Activated CD4-positive, alpha-beta T cell treated with anti-CD3 and anti-CD28 coated beads for 36 hours (primary cell): Measurements from ENCODE around the gene NHLH2. TPM values are rescaled to one million over a fixed set of nuclear protein-coding genes. Genes with fewer than 3 reads are reported as not detected.

Source experiments
- ATAC-seq: fragments of 200-7000 bp; cut with Tn5 transposase; one replicate; pipeline ENCODE4 v1.10.0; 2021; ENCODE audit warnings: mild to moderate bottlenecking, moderate library complexity
- CTCF ChIA-PET: fragments of 350-600 bp; sonication (Branson Sonifier 250); formaldehyde crosslinking; loops from one replicate; lab custom pipeline; 2021; ENCODE audit warnings: antibody characterized with exemption; lab: Charles Lee
- POLR2A ChIA-PET: fragments of 350-600 bp; sonication (Branson Sonifier 250); formaldehyde crosslinking; loops from one replicate; lab custom pipeline; 2021; ENCODE audit warnings: antibody characterized with exemption, inconsistent platforms; lab: Charles Lee
- DNase-seq: peaks from one replicate; pipeline ENCODE4 v3.0.0-alpha.2; 2020
- H3K27ac Mint-ChIP-seq: one replicate; pipeline ENCODE4 v1.8.0; 2021; ENCODE audit warnings: mixed read lengths
- H3K27me3 Mint-ChIP-seq: one replicate; pipeline ENCODE4 v1.8.0; 2021; ENCODE audit warnings: mixed read lengths
- H3K36me3 Mint-ChIP-seq: one replicate; pipeline ENCODE4 v1.8.0; 2021; ENCODE audit warnings: low read depth, mixed read lengths
- H3K4me1 Mint-ChIP-seq: one replicate; pipeline ENCODE4 v1.8.0; 2021; ENCODE audit warnings: mixed read lengths
- H3K4me3 Mint-ChIP-seq: one replicate; pipeline ENCODE4 v1.8.0; 2021; ENCODE audit warnings: mild to moderate bottlenecking, moderate library complexity, mixed read lengths
- H3K9me3 Mint-ChIP-seq: one replicate; pipeline ENCODE4 v1.8.0; 2021; ENCODE audit warnings: low read depth, mixed read lengths
- intact Hi-C, 2 experiments: fragments of 100-400 bp; cut with DNase I in 1 of 2; cut with micrococcal nuclease in 1 of 2; formaldehyde crosslinking; loops; one replicate each; pipeline versions ENCODE4 v1.14.2 to v1.15.1; 2022 to 2024; cut with DNase I, micrococcal nuclease
- total RNA-seq, 2 experiments: library from RNA; stranded (reverse); gene quantifications; one replicate each; pipeline ENCODE4 v1.2.3, GENCODE V29; 2021

The NHLH2 gene
- not detected for total RNA-seq

DNA sequence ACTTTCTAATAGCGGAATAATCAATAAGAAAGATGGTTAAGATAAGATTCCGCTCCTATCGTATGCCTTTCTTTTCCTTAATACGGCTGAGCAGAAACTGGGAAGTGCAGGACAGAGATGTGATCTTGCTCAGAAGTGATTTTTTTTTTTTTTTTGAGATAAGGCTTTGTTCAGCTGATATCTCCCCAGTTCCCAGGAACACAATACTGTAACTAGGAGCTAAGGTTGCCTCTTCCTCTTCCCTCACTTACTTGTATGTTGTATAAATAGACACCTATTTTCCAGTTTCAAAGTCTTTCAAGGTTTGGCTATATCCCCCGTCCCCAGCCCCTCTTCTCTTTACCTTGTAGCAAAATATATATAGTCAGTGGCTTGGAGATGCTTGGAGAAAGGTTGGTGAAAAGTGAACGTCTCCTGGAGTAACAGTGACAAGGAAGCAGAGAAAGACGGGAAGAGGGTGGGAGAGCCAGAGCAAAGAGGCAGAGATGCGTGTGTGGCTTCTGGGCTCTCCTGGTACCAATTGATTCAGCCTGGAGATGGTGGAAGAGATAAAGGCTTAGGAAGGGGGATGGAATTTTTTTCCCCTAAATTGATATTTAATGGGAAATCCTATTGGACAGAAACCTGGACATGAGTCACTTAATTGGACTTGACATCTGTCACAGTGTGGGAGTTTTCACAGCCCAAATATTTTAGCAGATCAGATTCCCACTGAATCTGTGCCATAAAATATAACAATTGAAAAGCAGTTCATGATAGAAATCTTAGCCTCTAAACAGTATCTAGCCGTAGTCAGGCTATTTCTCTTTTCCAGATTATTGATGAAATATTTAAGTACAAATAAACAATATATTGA, at the start of gene NHLH2:
Gene NHLH2 (minus strand): TSS at position 522 of the 856 bp plus-strand sequence. CDS start 2,754 bp downstream, outside the sequence.
- H3K4me1 Mint-ChIP-seq: peaks cover 5% of the 10 kb centered on the region
- ATAC-seq (no peak), DNase-seq (no peak)
- H3K36me3 Mint-ChIP-seq: no peaks in the 10 kb centered on the region
- H3K9me3 Mint-ChIP-seq: peaks cover 2% of the 10 kb centered on the region
- no peak within 1 kb of the TSS for H3K4me3 Mint-ChIP-seq
- intact Hi-C loops: no loop called here
- CTCF ChIA-PET: interaction anchor here (0.6 kb wide), 1 partner anchor 34 kb away, joined by 3 read pairs; no protein-coding TSS in a partner anchor
- peaks cover 56% of the 10 kb centered on the region for H3K27me3 Mint-ChIP-seq
- H3K27ac Mint-ChIP-seq: no peak within 1 kb of the TSS
- POLR2A ChIA-PET: no interaction called here

- H3K4me3 Mint-ChIP-seq: no peak overlapping the region
- H3K36me3 Mint-ChIP-seq: no peaks in the 10 kb centered on the region
- ATAC-seq: no peak
- no peaks in the 10 kb centered on the region for H3K4me1 Mint-ChIP-seq
- no peak overlapping the region for H3K27ac Mint-ChIP-seq
- intact Hi-C loops: no loop called here
- CTCF ChIA-PET: interaction anchor here (1.1 kb wide), 1 partner anchor 481 kb away, joined by 3 read pairs; no protein-coding TSS in a partner anchor
- POLR2A ChIA-PET: no interaction called here
- no peak for DNase-seq
- H3K27me3 Mint-ChIP-seq: peaks cover 3% of the 10 kb centered on the region
- H3K9me3 Mint-ChIP-seq: no peaks in the 10 kb centered on the region
Observed at GRCh38 chr1:115890580-115890979, 49.7 kb upstream of the NHLH2 start.

DNA sequence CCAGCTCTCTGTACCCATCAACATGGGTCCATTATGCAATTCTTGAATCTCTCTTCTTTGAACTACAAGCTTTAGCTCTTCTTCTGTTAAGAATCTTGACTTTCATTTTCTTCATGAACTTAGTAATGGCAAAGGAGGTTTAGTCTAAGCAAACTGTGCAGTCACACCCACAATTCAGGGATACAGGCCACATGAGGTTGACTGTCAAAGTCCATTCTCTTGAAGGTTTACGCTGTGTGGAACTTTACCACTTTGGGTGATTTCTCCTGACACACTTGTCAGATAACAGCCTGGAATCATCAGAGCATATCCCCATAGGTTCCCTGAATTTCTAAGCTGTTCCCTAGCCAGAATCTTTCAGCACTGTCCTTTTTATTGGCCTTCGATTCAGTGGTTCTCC, 48.0 kb upstream of the NHLH2 start:
- peaks cover 3% of the 10 kb centered on the region for H3K27me3 Mint-ChIP-seq
- CTCF ChIA-PET: no interaction called here
- POLR2A ChIA-PET: no interaction called here
- intact Hi-C loops: loop anchor here in 1 of 2 experiments (1.0 kb wide), 1 partner anchor 47 kb away; no protein-coding TSS in a partner anchor
- no peaks in the 10 kb centered on the region for H3K4me1 Mint-ChIP-seq
- no peak overlapping the region for H3K4me3 Mint-ChIP-seq
- no peak for DNase-seq
- H3K9me3 Mint-ChIP-seq: no peaks in the 10 kb centered on the region
- H3K27ac Mint-ChIP-seq: no peak overlapping the region
- no peak for ATAC-seq
- no peaks in the 10 kb centered on the region for H3K36me3 Mint-ChIP-seq

DNA sequence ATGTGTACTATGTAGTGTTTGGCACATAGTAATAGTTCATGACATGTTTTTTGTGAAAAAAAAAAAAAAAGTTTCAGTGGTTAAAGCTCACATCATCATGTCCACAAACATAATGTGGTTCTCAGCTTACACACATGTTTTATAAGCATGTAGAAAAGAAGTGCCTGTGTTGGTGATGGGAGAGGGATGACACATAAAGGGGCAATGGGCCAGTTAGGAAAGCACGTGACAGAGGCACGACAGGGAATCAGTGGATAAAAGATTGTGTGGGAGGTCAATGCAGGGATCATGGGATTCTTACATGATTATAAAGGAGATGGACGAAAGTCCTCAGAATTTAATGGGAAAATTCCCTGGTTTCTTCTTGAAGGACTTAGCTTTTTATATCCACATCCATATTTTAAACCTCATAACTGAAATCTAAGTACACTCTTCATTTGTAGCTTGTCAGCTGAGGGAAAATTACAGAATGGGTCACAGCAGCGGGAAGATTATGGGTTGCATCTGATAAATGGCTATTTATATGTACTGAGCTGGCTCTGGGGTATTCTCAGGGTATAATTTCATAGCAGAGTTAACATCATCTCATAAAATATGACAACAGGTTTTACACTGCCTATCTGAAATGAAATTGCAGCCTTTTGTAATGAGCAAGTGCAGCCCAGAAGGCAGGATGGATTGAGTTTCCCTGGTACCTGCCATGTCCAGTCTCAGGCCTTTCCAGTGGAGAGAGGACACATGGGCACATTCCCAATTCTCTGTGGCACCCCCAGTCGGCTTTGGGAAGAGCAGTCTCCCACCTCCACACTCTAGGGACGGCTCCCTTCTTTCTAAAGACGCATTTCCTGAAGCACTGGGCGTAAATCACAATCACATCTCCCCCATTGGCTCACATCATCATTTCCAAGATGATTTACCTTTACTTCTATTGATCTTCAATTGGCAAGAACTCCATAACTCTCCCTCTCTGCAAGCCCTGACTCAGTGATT, 42.3 kb upstream of the NHLH2 start:
- CTCF ChIA-PET: no interaction called here
- peaks cover 8% of the 10 kb centered on the region for H3K27me3 Mint-ChIP-seq
- H3K36me3 Mint-ChIP-seq: no peaks in the 10 kb centered on the region
- no peak overlapping the region for H3K27ac Mint-ChIP-seq
- DNase-seq: no peak
- intact Hi-C loops: loop anchor here in 1 of 2 experiments (5.0 kb wide), 1 partner anchor 76 kb away; no protein-coding TSS in a partner anchor
- no peaks in the 10 kb centered on the region for H3K9me3 Mint-ChIP-seq
- POLR2A ChIA-PET: no interaction called here
- no peaks in the 10 kb centered on the region for H3K4me1 Mint-ChIP-seq
- no peak overlapping the region for H3K4me3 Mint-ChIP-seq
- ATAC-seq: no peak

- ChIA-PET CTCF (interaction anchor here (0.6 to 0.7 kb wide), 2 partner anchors 73 to 287 kb away, joined by 3 to 4 read pairs; no protein-coding TSS in a partner anchor), POLR2A (no interaction called here)
- Mint-ChIP-seq H3K27me3 (peaks cover 12% of the 10 kb centered on the region), H3K27ac (no peak overlapping the region), H3K36me3 (no peaks in the 10 kb centered on the region), H3K4me1 (no peaks in the 10 kb centered on the region), H3K4me3 (no peak overlapping the region), H3K9me3 (no peaks in the 10 kb centered on the region)
- intact Hi-C loops: loop anchor here in 1 of 2 experiments (5.0 kb wide), 1 partner anchor 74 kb away; no protein-coding TSS in a partner anchor
- ATAC-seq (no peak), DNase-seq (no peak)
Observed at GRCh38 chr1:115880981-115881672, 40.2 kb upstream of the NHLH2 start.

DNA sequence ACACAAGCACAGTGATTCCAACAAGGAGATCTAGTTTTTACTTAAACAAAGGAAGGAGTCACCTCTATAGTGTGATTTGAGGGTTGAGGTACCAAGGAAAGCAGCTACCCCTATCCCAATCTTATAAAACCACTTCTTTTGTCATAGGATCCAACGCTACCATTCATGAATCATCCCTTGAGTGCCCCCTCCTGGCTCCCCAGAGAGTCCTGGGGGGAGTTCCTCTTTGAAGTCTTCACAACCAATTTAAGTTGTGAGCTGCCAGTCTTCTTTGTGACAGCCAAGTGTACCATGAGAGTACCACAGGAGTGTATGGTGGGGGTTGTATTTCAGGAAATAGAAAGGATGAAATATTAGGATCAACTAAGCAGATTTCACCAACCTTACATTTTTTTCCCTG, 39.1 kb upstream of the NHLH2 start:
- no peak overlapping the region for H3K4me3 Mint-ChIP-seq
- intact Hi-C loops: loop anchor here in 1 of 2 experiments (5.0 kb wide), 1 partner anchor 73 kb away; no protein-coding TSS in a partner anchor
- no peaks in the 10 kb centered on the region for H3K36me3 Mint-ChIP-seq
- ATAC-seq (no peak), DNase-seq (no peak)
- no peaks in the 10 kb centered on the region for H3K9me3 Mint-ChIP-seq
- CTCF ChIA-PET: interaction anchor here (0.7 kb wide), 1 partner anchor 100 kb away, joined by 4 read pairs; no protein-coding TSS in a partner anchor
- H3K4me1 Mint-ChIP-seq: no peaks in the 10 kb centered on the region
- peaks cover 15% of the 10 kb centered on the region for H3K27me3 Mint-ChIP-seq
- POLR2A ChIA-PET: no interaction called here
- no peak overlapping the region for H3K27ac Mint-ChIP-seq

- intact Hi-C loops: no loop called here
- H3K27ac Mint-ChIP-seq: no peak overlapping the region
- ATAC-seq (no peak), DNase-seq (no peak)
- no peaks in the 10 kb centered on the region for H3K4me1 Mint-ChIP-seq
- H3K9me3 Mint-ChIP-seq: no peaks in the 10 kb centered on the region
- CTCF ChIA-PET: no interaction called here
- peaks cover 17% of the 10 kb centered on the region for H3K27me3 Mint-ChIP-seq
- no peaks in the 10 kb centered on the region for H3K36me3 Mint-ChIP-seq
- H3K4me3 Mint-ChIP-seq: no peak overlapping the region
- POLR2A ChIA-PET: no interaction called here
Observed at GRCh38 chr1:115877511-115877910, 36.6 kb upstream of the NHLH2 start.

DNA sequence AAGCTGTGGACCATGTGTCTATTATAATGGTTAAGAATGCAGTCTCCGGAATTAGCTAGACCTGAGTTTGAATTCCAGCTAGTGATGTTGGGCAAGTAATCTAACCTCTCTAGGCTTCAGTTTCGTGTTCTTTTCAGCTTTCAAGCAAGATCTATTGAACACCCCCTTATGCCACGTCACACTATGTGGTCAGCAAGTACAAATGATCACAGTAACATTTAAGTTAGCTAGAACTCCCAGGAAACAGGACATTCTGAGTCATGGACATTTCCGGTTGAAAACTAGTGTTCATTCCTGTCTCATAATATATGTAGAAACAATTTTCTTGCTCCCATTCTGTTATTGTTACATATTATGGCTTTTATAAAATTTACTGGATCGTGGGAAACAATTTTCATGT, 34.0 kb upstream of the NHLH2 start:
- no peak for ATAC-seq
- H3K4me3 Mint-ChIP-seq: no peak overlapping the region
- peaks cover 20% of the 10 kb centered on the region for H3K27me3 Mint-ChIP-seq
- H3K9me3 Mint-ChIP-seq: no peaks in the 10 kb centered on the region
- H3K36me3 Mint-ChIP-seq: no peaks in the 10 kb centered on the region
- ChIA-PET POLR2A (no interaction called here), CTCF (interaction anchor here (1.2 kb wide), 1 partner anchor 146 kb away, joined by 3 read pairs; no protein-coding TSS in a partner anchor)
- H3K4me1 Mint-ChIP-seq: no peaks in the 10 kb centered on the region
- intact Hi-C loops: no loop called here
- H3K27ac Mint-ChIP-seq: no peak overlapping the region
- DNase-seq: no peak

DNA sequence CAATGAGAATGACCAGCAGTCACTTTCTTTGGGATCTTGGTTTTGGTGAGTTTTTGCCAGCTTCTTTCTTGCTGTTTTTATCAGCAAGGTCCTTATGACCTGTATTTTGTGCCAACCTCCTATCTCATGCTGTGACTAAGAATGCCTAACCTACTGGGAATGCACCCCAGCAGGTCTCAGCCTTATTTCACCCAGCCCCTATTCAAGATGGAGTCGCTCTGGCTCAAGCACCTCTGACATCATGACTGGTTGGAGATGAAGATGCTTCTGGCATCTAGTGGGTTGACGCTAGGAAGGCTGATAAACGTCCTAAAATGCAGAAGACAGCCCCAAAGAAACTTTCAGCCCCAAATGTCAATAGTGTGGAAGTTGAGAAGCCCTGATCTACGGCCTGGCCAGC, 33.6 kb upstream of the NHLH2 start:
- ChIA-PET CTCF (no interaction called here), POLR2A (no interaction called here)
- intact Hi-C loops: no loop called here
- Mint-ChIP-seq H3K27me3 (peaks cover 20% of the 10 kb centered on the region), H3K4me3 (no peak overlapping the region), H3K4me1 (no peaks in the 10 kb centered on the region), H3K36me3 (no peaks in the 10 kb centered on the region), H3K27ac (no peak overlapping the region), H3K9me3 (no peaks in the 10 kb centered on the region)
- ATAC-seq (no peak), DNase-seq (no peak)

GRCh38 chr1:115873184-115873583, 32.3 kb upstream of the NHLH2 start:
- ChIA-PET POLR2A (no interaction called here), CTCF (no interaction called here)
- intact Hi-C loops: no loop called here
- no peaks in the 10 kb centered on the region for H3K9me3 Mint-ChIP-seq
- no peaks in the 10 kb centered on the region for H3K36me3 Mint-ChIP-seq
- ATAC-seq (no peak), DNase-seq (no peak)
- no peak overlapping the region for H3K4me3 Mint-ChIP-seq
- H3K27me3 Mint-ChIP-seq: peaks cover 21% of the 10 kb centered on the region
- no peak overlapping the region for H3K27ac Mint-ChIP-seq
- no peaks in the 10 kb centered on the region for H3K4me1 Mint-ChIP-seq

DNA sequence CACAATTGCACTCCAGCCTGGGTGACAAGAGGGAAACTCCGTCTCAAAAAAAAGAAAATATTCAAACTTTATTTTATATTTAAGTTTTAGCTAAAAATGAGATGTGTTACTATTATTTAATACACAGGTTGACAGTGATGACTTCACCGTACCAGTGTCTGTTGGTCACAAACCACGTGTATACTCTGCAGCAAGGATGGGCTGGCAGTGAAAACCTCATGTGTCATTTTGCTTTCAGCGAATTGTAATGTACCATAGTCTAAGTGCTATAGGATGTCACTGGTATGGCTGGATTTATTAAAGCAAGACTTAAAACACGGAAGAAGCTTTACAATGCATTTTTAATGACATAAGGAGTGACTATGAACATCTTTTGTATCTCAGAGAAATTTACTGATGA, 28.1 kb upstream of the NHLH2 start:
- H3K4me3 Mint-ChIP-seq: no peak overlapping the region
- intact Hi-C loops: no loop called here
- no peak for ATAC-seq
- H3K9me3 Mint-ChIP-seq: no peaks in the 10 kb centered on the region
- H3K36me3 Mint-ChIP-seq: no peaks in the 10 kb centered on the region
- no peak for DNase-seq
- H3K4me1 Mint-ChIP-seq: no peaks in the 10 kb centered on the region
- CTCF ChIA-PET: no interaction called here
- H3K27ac Mint-ChIP-seq: no peak overlapping the region
- peaks cover 21% of the 10 kb centered on the region for H3K27me3 Mint-ChIP-seq
- POLR2A ChIA-PET: no interaction called here
